Muscle of back (tissue), 11 donors: Measurements from ENCODE around the gene DCTN1. TPM values are rescaled to one million over a fixed set of nuclear protein-coding genes. Genes with fewer than 3 reads are reported as not detected.
"Not testable (repeated sequence)": the region's sequence is repeated elsewhere in the genome, so short reads cannot be mapped to it uniquely, and the experiment has no call there.

ENCODE experiments used
- DNase-seq, 3 donors: peaks; one replicate each; pipeline versions ENCODE4 v3.0.0 to v3.0.0-alpha.2; 2013
- polyA plus RNA-seq, 10 donors: library from polyadenylated mRNA; unstranded; fragments of 120-200 nt; gene quantifications; one replicate each; pipeline ENCODE4 v1.2.1, GENCODE V29; 2013; ENCODE audit not compliant: insufficient read length in 10 of 10

Gene DCTN1
- polyA plus RNA-seq, 10 donors = 84.0 to 108 (median 97.6) TPM

GRCh38 chr2:74373221-74373676, 6.9 kb downstream of the DCTN1 start:
- DNase-seq = peak in 1 of 3 donors; percentile 34

- no peak for DNase-seq
Observed at GRCh38 chr2:74372674-74373073, 7.4 kb downstream of the DCTN1 start.

- no peak for DNase-seq
Observed at GRCh38 chr2:74371421-74371820, 8.7 kb downstream of the DCTN1 start.

- DNase-seq = no peak
Observed at GRCh38 chr2:74369976-74370375, 10.1 kb downstream of the DCTN1 start.

- no peak for DNase-seq
Observed at GRCh38 chr2:74368499-74368898, 11.6 kb downstream of the DCTN1 start.

- no peak for DNase-seq
Observed at GRCh38 chr2:74367789-74368188, 12.3 kb downstream of the DCTN1 start.

GRCh38 chr2:74366036-74366435, 14.1 kb downstream of the DCTN1 start:
- DNase-seq = no peak

- DNase-seq = no peak
Observed at GRCh38 chr2:74364533-74365505, 15.3 kb downstream of the DCTN1 start.

GRCh38 chr2:74361327-74361726, 18.8 kb downstream of the DCTN1 start:
- DNase-seq = no peak

GRCh38 chr2:74357627-74358026, 22.5 kb downstream of the DCTN1 start:
- no peak for DNase-seq

GRCh38 chr2:74349889-74350288, 30.2 kb downstream of the DCTN1 start:
- no peak for DNase-seq

GRCh38 chr2:74347742-74348141, 32.4 kb downstream of the DCTN1 start:
- DNase-seq = no peak

GRCh38 chr2:74347303-74347702, 32.8 kb downstream of the DCTN1 start:
- DNase-seq = no peak

GRCh38 chr2:74345272-74345943, 34.7 kb downstream of the DCTN1 start:
- DNase-seq = no peak

GRCh38 chr2:74343316-74343715, 36.8 kb downstream of the DCTN1 start, which contains the start of gene SLC4A5:
Gene SLC4A5 (minus strand): TSS chr2:74343416. CDS start chr2:74315023, 28,393 bp downstream.
- DNase-seq = no peak

- not testable (repeated sequence) for DNase-seq
Observed at GRCh38 chr2:74336227-74336626, 43.9 kb downstream of the DCTN1 start.

GRCh38 chr2:74334931-74335333, 45.2 kb downstream of the DCTN1 start:
- peak; percentile 65 to 87 (median 86) for DNase-seq

- no peak for DNase-seq
Observed at GRCh38 chr2:74333896-74334586, 46.1 kb downstream of the DCTN1 start.

GRCh38 chr2:74333175-74333574, 46.9 kb downstream of the DCTN1 start:
- peak in 2 of 3 donors; percentile 3 to 19 for DNase-seq

- no peak for DNase-seq
Observed at GRCh38 chr2:74332550-74333174, 47.4 kb downstream of the DCTN1 start.

- no peak for DNase-seq
Observed at GRCh38 chr2:74328573-74328972, 51.5 kb downstream of the DCTN1 start.

GRCh38 chr2:74328074-74328473, 52.0 kb downstream of the DCTN1 start:
- DNase-seq = no peak
